ENCODE measurements around the gene PCDHB4.
"Not testable (repeated sequence)": the region's sequence is repeated elsewhere in the genome, so short reads cannot be mapped to it uniquely, and the experiment has no call there.

Gene PCDHB4

GRCh38 chr5:141150224-141150992, 28.8 kb downstream of the PCDHB4 start:
- DNase-seq (ENCODE audit: low read depth), result no peak

- no peak for DNase-seq (ENCODE audit: low read depth)
Observed at GRCh38 chr5:141150993-141151325, 29.3 kb downstream of the PCDHB4 start.

GRCh38 chr5:141151632-141152031, 30.0 kb downstream of the PCDHB4 start:
- not testable (repeated sequence) for DNase-seq (ENCODE audit: low read depth)

- not testable (repeated sequence) for DNase-seq (ENCODE audit: low read depth)
Observed at GRCh38 chr5:141152096-141152495, 30.5 kb downstream of the PCDHB4 start.

GRCh38 chr5:141155540-141156374, 34.1 kb downstream of the PCDHB4 start:
- no peak for DNase-seq (ENCODE audit: low read depth)

GRCh38 chr5:141157356-141157755, 35.7 kb downstream of the PCDHB4 start:
- DNase-seq (ENCODE audit: low read depth), result not testable (repeated sequence)

- not testable (repeated sequence) for DNase-seq (ENCODE audit: low read depth)
Observed at GRCh38 chr5:141157901-141158300, 36.3 kb downstream of the PCDHB4 start.

- DNase-seq (ENCODE audit: low read depth), result no peak
Observed at GRCh38 chr5:141172381-141173204, 51.0 kb downstream of the PCDHB4 start, which contains the start of gene PCDHB7. TSS of gene PCDHB7 (plus strand) at chr5:141172644. CDS start at chr5:141172836, 192 bp downstream.

- not testable (repeated sequence) for DNase-seq (ENCODE audit: low read depth)
Observed at GRCh38 chr5:141174291-141175104, 52.9 kb downstream of the PCDHB4 start.

Measured in CMK (cell line).